Ovary (tissue), 9 donors: ENCODE results near the gene ZC3H7A. TPM values are rescaled to one million over a fixed set of nuclear protein-coding genes. Genes with fewer than 3 reads are reported as not detected.

Experiments
- DNase-seq, 5 donors: peaks; one replicate each; pipeline ENCODE4 v3.0.0-alpha.2; 2019 to 2020
- H3K27ac ChIP-seq, 2 donors: fragments of 200-600 bp; one replicate each; pipeline versions ENCODE4 v1.5.1 to v1.8.0; 2019 to 2022
- H3K27me3 ChIP-seq: fragments of 200-600 bp; one replicate; pipeline ENCODE4 v1.8.0; 2022
- H3K36me3 ChIP-seq: fragments of 200-600 bp; sonication (generic); one replicate; pipeline ENCODE4 v1.5.1; 2019
- H3K4me1 ChIP-seq: one replicate; pipeline ENCODE4 v1.8.1; 2013; ENCODE audit warnings: mild to moderate bottlenecking, moderate library complexity; ENCODE audit not compliant: insufficient read depth
- H3K4me3 ChIP-seq: fragments of 200-600 bp; sonication (generic); one replicate; pipeline ENCODE4 v1.5.1; 2017
- H3K9me3 ChIP-seq, 2 donors: fragments of 200-600 bp in 1 of 2; sonication (generic) in 1 of 2; one replicate each; pipeline versions ENCODE4 v1.5.1 to v1.8.1; 2013 to 2019; ENCODE audit warnings: mild to moderate bottlenecking in 1 of 2, moderate library complexity in 1 of 2
- CTCF ChIP-seq, 3 donors: fragments of 450-650 bp in 2 of 3; fragments of 200-600 bp in 1 of 3; IDR thresholded peaks; one replicate each; pipeline versions ENCODE4 v1.5.1 to v1.8.0; 2016 to 2022; ENCODE audit warnings: antibody characterized with exemption in 3 of 3, mild to moderate bottlenecking in 1 of 3
- EP300 ChIP-seq: sonication (generic); formaldehyde crosslinking; IDR thresholded peaks from one replicate; pipeline ENCODE4 v1.6.1; 2017; ENCODE audit warnings: antibody characterized with exemption
- POLR2A ChIP-seq: fragments of 450-650 bp; IDR thresholded peaks from one replicate; pipeline ENCODE4 v1.6.1; 2017; ENCODE audit warnings: antibody characterized with exemption, mild to moderate bottlenecking, moderate library complexity
- WGBS, 3 donors: extraction: QIAGEN DNeasy Blood & Tissue Kit in 1 of 3; methylation state at CpG; one replicate each; pipeline versions ENCODE4 v1.1.5 to v1.1.7; 2013 to 2017; 5-methylcytosine and 5-hydroxymethylcytosine counted together
- intact Hi-C, 4 donors: fragments of 100-400 bp; cut with DNase I; formaldehyde crosslinking; loops; one replicate each; pipeline versions ENCODE4 v1.11.0 to v1.15.1; 2022 to 2023
- polyA plus RNA-seq, 2 donors: library from polyadenylated mRNA; stranded (reverse); fragments of 200-250 nt in 1 of 2; fragments of 350-450 nt in 1 of 2; fragmentation: Illumina TruSeq in 1 of 2; extraction: RNeasy Lipid Tissue Mini Kit (QIAGEN cat#74804) in 1 of 2; gene quantifications; one replicate each; pipeline ENCODE4 v1.2.3, GENCODE V29; 2013 to 2014
- total RNA-seq, 7 donors: library from RNA; depleted of rRNA in 2 of 7; stranded (reverse); fragments of >200 nt in 2 of 7; fragmentation: NEBNext Ultra II Directional in 3 of 7; extraction: Animal tissue kit (Norgen Biotek cat#: 25700) in 3 of 7; gene quantifications; one replicate each; pipeline versions ENCODE4 v1.1.0 to v1.2.4, GENCODE V29; 2016 to 2023
- donor health status: DM: no; HTN: no; CAD: no; lungs with moderate emphysema.
- donor health status: DM: no; HTN: no; CAD: no.
- donor health status: Bipolar disorder and iron deficiency.
- donor health status: DM: yes; HTN: yes; CAD: no.
- donor health status: DM: no; HTN: no; CAD: no.
- donor health status: DM: yes; HTN: yes; CAD: no.

The ZC3H7A gene
- total and polyA plus RNA-seq, 9 donors, result 34.9 to 60.9 (median 50.7) TPM

- DNase-seq, result no peak
- Histone ChIP-seq H3K9me3 (no peaks in the 10 kb centered on the region), H3K27ac (peak overlapping the region in 1 of 2 donors; percentile 24), H3K4me3 (no peak overlapping the region), H3K4me1 (peaks cover 19% of the 10 kb centered on the region), H3K27me3 (no peaks in the 10 kb centered on the region), H3K36me3 (no peaks in the 10 kb centered on the region)
- WGBS, 3 donors, result 36 to 42% (median 38%) methylated on average over 6 of the region's 6 CpGs
- TF ChIP-seq CTCF (IDR thresholded peaks at IDR 0.05) (no peak), EP300 (no peak), POLR2A (no peak)
- intact Hi-C loops, result no loop called here
Observed at GRCh38 chr16:11734653-11735043, 62.4 kb downstream of the ZC3H7A start.

- TF ChIP-seq POLR2A (no peak), EP300 (no peak), CTCF (IDR thresholded peaks at IDR 0.05) (no peak)
- H3K27me3 ChIP-seq, result no peaks in the 10 kb centered on the region
- peak overlapping the region in 1 of 2 donors; percentile 24 for H3K27ac ChIP-seq
- H3K4me1 ChIP-seq, result peaks cover 17% of the 10 kb centered on the region
- no peaks in the 10 kb centered on the region for H3K9me3 ChIP-seq
- DNase-seq, result peak in 1 of 5 donors; percentile 44
- 9 to 26% (median 13%) methylated on average over 3 of the region's 3 CpGs for WGBS, 3 donors
- intact Hi-C loops, result no loop called here
- no peaks in the 10 kb centered on the region for H3K36me3 ChIP-seq
- H3K4me3 ChIP-seq, result no peak overlapping the region
Observed at GRCh38 chr16:11734025-11734652, 62.9 kb downstream of the ZC3H7A start.

- WGBS, 3 donors, result 62 to 75% (median 68%) methylated on average over 3 of the region's 3 CpGs
- no peaks in the 10 kb centered on the region for H3K27me3 ChIP-seq
Observed at GRCh38 chr16:11731222-11731621, 65.8 kb downstream of the ZC3H7A start.

GRCh38 chr16:11729787-11730186 lies 67.3 kb downstream of the ZC3H7A start:
- H3K4me1 ChIP-seq, result peaks cover 2% of the 10 kb centered on the region
- H3K27me3 ChIP-seq, result no peaks in the 10 kb centered on the region
- H3K4me3 ChIP-seq, result no peak overlapping the region
- H3K9me3 ChIP-seq, result no peaks in the 10 kb centered on the region
- no peaks in the 10 kb centered on the region for H3K36me3 ChIP-seq
- no peak for TF ChIP-seq POLR2A
- no peak for TF ChIP-seq EP300
- no peak for TF ChIP-seq CTCF (IDR thresholded peaks at IDR 0.05)
- no peak overlapping the region for H3K27ac ChIP-seq
- intact Hi-C loops, result no loop called here
- 95 to 99% (median 98%) methylated on average over 3 of the region's 3 CpGs for WGBS, 3 donors
- no peak for DNase-seq

More at GRCh38 chr16:11731222-11731621, 65.8 kb downstream of the ZC3H7A start:
- H3K27ac ChIP-seq, result no peak overlapping the region
- DNase-seq, result no peak
- no peak overlapping the region for H3K4me3 ChIP-seq
- TF ChIP-seq POLR2A (no peak), CTCF (IDR thresholded peaks at IDR 0.05) (no peak), EP300 (no peak)
- intact Hi-C loops, result no loop called here
- no peaks in the 10 kb centered on the region for H3K9me3 ChIP-seq
- no peaks in the 10 kb centered on the region for H3K36me3 ChIP-seq
- H3K4me1 ChIP-seq, result peaks cover 7% of the 10 kb centered on the region
